ENCODE results near the gene SLC41A3.

The SLC41A3 gene

GRCh38 chr3:126083913-126084767 is at the start of gene SLC41A3:
TSS of gene SLC41A3 (minus strand) at chr3:126084124. CDS start at chr3:126068219, 15,905 bp downstream.
- peak; percentile 82 to 88 for DNase-seq

- no peak for DNase-seq
Measured at GRCh38 chr3:126133606-126134005, 49.7 kb upstream of the SLC41A3 start.

- DNase-seq: no peak
Measured at GRCh38 chr3:126132751-126133511, 49.0 kb upstream of the SLC41A3 start.

GRCh38 chr3:126131881-126132750 is 48.2 kb upstream of the SLC41A3 start:
- no peak for DNase-seq

- no peak for DNase-seq
Measured at GRCh38 chr3:126130981-126131745, 47.2 kb upstream of the SLC41A3 start.

GRCh38 chr3:126130081-126130855 is 46.3 kb upstream of the SLC41A3 start:
- no peak for DNase-seq

- no peak for DNase-seq
Measured at GRCh38 chr3:126129398-126129891, 45.5 kb upstream of the SLC41A3 start.

- DNase-seq: no peak
Measured at GRCh38 chr3:126128504-126129397, 44.8 kb upstream of the SLC41A3 start.

- no peak for DNase-seq
Measured at GRCh38 chr3:126127904-126128303, 44.0 kb upstream of the SLC41A3 start.

- no peak for DNase-seq
Measured at GRCh38 chr3:126127452-126127851, 43.5 kb upstream of the SLC41A3 start.

GRCh38 chr3:126126811-126127431 is 43.0 kb upstream of the SLC41A3 start:
- no peak for DNase-seq

- no peak for DNase-seq
Measured at GRCh38 chr3:126126286-126126685, 42.4 kb upstream of the SLC41A3 start.

GRCh38 chr3:126125781-126126251 is 41.9 kb upstream of the SLC41A3 start:
- DNase-seq: no peak

GRCh38 chr3:126125341-126125740 is 41.4 kb upstream of the SLC41A3 start:
- DNase-seq: no peak

- DNase-seq: no peak
Measured at GRCh38 chr3:126124896-126125295, 41.0 kb upstream of the SLC41A3 start.

- DNase-seq: no peak
Measured at GRCh38 chr3:126124148-126124868, 40.4 kb upstream of the SLC41A3 start.

- DNase-seq: no peak
Measured at GRCh38 chr3:126121632-126122031, 37.7 kb upstream of the SLC41A3 start.

GRCh38 chr3:126121074-126121473 is 37.1 kb upstream of the SLC41A3 start:
- DNase-seq: no peak

- DNase-seq: no peak
Measured at GRCh38 chr3:126119976-126120375, 36.1 kb upstream of the SLC41A3 start.
